ENCODE results near the gene TSHZ2.

Gene TSHZ2

GRCh38 chr20:53201588-53201987 lies 229.4 kb downstream of the TSHZ2 start:
- DNase-seq (ENCODE audit: low read depth in 2 of 2) = no peak

GRCh38 chr20:53202777-53203176 lies 230.6 kb downstream of the TSHZ2 start:
- no peak for DNase-seq (ENCODE audit: low read depth in 2 of 2)

- no peak for DNase-seq (ENCODE audit: low read depth in 2 of 2)
Measured at GRCh38 chr20:53205046-53205445, 232.9 kb downstream of the TSHZ2 start.

- DNase-seq (ENCODE audit: low read depth in 2 of 2) = no peak
Measured at GRCh38 chr20:53208110-53208832, 236.1 kb downstream of the TSHZ2 start.

- DNase-seq (ENCODE audit: low read depth in 2 of 2) = no peak
Measured at GRCh38 chr20:53210041-53210440, 237.9 kb downstream of the TSHZ2 start.

- DNase-seq (ENCODE audit: low read depth in 2 of 2) = no peak
Measured at GRCh38 chr20:53210931-53211330, 238.8 kb downstream of the TSHZ2 start.

GRCh38 chr20:53212018-53212417 lies 239.9 kb downstream of the TSHZ2 start:
- no peak for DNase-seq (ENCODE audit: low read depth in 2 of 2)

GRCh38 chr20:53214392-53214791 lies 242.2 kb downstream of the TSHZ2 start:
- DNase-seq (ENCODE audit: low read depth in 2 of 2) = no peak

- DNase-seq (ENCODE audit: low read depth in 2 of 2) = no peak
Measured at GRCh38 chr20:53215166-53215565, 243.0 kb downstream of the TSHZ2 start.

- DNase-seq (ENCODE audit: low read depth in 2 of 2) = no peak
Measured at GRCh38 chr20:53216478-53216855, 244.3 kb downstream of the TSHZ2 start.

GRCh38 chr20:53216856-53217576 lies 244.9 kb downstream of the TSHZ2 start:
- DNase-seq (ENCODE audit: low read depth in 2 of 2) = peak; percentile 58 to 60

- no peak for DNase-seq (ENCODE audit: low read depth in 2 of 2)
Measured at GRCh38 chr20:53220482-53221307, 248.5 kb downstream of the TSHZ2 start.

- no peak for DNase-seq (ENCODE audit: low read depth in 2 of 2)
Measured at GRCh38 chr20:53221731-53222130, 249.6 kb downstream of the TSHZ2 start.

- DNase-seq (ENCODE audit: low read depth in 2 of 2) = no peak
Measured at GRCh38 chr20:53222416-53222815, 250.3 kb downstream of the TSHZ2 start.

- no peak for DNase-seq (ENCODE audit: low read depth in 2 of 2)
Measured at GRCh38 chr20:53222932-53223331, 250.8 kb downstream of the TSHZ2 start.

- DNase-seq (ENCODE audit: low read depth in 2 of 2) = no peak
Measured at GRCh38 chr20:53223626-53224172, 251.5 kb downstream of the TSHZ2 start.

- no peak for DNase-seq (ENCODE audit: low read depth in 2 of 2)
Measured at GRCh38 chr20:53224851-53225250, 252.7 kb downstream of the TSHZ2 start.

GRCh38 chr20:53226826-53227225 lies 254.7 kb downstream of the TSHZ2 start:
- no peak for DNase-seq (ENCODE audit: low read depth in 2 of 2)

GRCh38 chr20:53227523-53227922 lies 255.4 kb downstream of the TSHZ2 start:
- DNase-seq (ENCODE audit: low read depth in 2 of 2) = no peak

GRCh38 chr20:53231061-53231460 lies 258.9 kb downstream of the TSHZ2 start:
- no peak for DNase-seq (ENCODE audit: low read depth in 2 of 2)

GRCh38 chr20:53237461-53237860 lies 265.3 kb downstream of the TSHZ2 start:
- no peak for DNase-seq (ENCODE audit: low read depth in 2 of 2)

GRCh38 chr20:53238121-53238660 lies 266.0 kb downstream of the TSHZ2 start:
- no peak for DNase-seq (ENCODE audit: low read depth in 2 of 2)
